ENCODE results near the gene CREB1.
"Not testable (repeated sequence)": the region's sequence is repeated elsewhere in the genome, so short reads cannot be mapped to it uniquely, and the experiment has no call there.

The CREB1 gene

DNA sequence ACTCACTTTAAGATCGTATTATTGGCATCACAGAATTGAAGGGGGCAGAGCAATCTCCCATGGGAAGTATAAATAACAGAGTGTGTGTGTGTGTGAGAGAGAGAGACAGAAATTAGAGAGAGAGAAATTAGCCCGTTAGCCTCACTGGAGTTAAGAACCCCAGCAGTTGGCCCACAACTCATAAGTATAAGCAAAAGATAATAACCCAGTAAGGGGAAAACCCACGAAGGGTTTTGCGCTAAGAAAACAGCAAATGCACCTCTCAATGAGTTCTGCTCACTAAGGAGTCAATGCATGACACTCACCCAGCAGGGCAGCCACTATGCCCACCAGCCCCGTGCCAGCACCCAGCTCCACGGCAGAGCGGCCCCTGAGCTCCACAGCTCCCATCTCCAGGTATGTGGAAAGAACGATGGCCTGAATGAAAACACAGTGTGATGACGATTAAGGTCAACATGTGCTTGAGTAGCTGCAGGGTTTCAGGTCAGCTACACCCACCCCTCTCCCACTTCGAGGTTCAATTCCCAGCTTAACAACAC lies 91.8 kb downstream of the CREB1 start:
- DNase-seq = peak in 1 of 2 experiments; percentile 13

DNA sequence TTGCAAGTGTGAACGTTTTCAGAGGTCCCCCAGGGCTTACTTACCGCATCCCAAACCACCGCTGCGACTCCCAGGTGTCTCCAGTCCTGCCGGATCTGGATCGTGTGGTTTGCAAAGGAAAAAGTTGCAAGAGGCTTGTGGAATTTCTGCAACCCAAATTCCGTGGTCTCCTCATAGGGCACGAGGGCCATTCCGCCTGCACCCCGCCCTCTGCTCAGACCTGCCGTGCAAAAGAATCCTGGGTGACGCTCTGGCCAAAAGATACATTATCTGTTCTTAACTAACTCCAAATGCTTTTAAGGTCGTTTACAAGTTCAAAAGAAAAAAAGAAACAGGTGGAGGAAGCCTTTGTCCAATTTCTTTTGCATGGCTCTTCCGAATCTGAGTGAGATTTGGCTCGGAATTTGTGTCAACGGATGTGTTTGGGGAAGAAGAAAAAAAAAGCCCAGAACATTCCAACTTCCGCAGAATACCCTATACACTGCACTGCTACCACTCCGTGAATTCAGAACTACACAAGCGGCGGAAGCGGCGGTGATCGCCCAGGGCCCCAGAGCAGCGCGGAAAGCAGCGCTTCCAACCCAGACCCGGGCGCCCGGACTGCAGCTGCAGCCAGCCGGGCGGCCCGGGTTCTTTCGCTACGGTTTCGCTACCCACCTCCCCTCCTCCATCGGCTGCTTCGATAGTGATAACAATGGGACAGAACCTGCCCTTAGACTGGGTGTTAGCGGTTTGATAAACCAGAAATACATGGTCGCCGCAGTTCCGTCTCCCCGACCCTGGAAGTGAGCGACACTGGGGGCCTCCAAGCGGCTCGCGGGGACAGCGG lies 94.6 kb downstream of the CREB1 start:
- peak in 1 of 2 experiments; percentile 51 for DNase-seq

DNA sequence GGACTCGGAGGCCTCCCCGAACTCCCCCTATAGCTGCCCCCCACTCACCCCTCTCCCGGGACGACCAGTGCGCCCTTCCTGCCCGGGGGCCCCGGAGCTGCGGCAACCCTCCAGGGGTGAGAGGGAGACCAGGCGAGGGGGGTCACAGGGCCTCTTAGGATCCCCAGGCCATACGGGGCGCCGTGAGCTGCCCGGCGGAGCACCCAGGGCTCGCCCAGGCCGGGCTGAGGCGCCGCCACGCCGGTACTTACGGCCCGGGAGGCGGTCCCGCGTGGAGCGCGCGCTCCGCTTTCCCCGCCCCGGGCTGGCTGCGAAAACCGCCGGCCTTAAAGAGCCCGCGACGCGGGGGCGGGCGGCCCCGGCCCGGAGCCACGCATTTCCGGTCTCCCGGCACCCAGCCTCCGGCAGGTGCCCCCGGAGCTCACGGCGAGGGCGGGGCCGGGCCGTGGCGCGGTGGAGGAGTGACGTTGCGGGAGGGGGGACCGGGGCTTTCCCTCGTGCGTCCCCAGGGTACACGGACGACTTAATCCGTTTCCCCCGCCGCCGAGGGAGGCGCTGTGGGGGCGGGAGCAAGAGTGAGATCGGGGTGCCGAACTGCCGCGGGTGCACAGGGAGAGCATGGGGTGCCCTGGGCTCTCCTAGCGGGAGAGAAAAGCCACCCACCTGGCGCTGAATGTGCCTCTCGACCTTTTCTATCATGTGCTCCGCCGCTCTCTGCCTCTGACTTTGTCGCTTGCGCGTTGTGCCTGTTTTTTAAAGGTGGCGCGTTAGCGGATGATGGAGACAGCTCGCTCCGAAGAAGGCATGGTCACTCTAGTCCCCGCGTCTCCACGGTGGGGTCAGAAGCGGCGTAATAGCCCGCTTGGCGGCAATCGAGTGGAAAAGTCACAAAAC lies 95.5 kb downstream of the CREB1 start, which contains the start of gene METTL21A:
Gene METTL21A, minus strand, starts transcription at position 381 of the 894 bp plus-strand sequence. CDS start 1,019 bp downstream, outside the sequence.
- DNase-seq = peak; percentile 76 to 84

DNA sequence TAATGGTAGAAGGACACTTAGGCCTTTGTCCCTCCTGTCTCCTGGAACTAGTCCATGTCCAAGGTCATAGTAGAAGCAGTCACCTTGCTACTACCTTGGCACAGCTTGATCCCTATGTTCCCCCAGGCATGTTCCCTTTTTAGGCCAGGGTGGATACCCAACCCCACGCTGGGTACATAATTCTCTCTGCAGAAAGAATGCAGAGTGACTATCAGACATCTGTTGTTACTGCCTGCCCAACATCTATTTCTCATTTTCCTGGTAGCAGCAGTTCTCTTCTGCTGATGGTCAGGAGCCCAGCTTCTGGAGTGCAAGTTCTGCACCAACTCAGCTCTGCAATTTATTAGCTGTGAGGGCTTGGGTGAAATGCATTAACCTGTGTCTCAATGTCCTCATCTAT lies 99.8 kb downstream of the CREB1 start:
- DNase-seq = no peak

DNA sequence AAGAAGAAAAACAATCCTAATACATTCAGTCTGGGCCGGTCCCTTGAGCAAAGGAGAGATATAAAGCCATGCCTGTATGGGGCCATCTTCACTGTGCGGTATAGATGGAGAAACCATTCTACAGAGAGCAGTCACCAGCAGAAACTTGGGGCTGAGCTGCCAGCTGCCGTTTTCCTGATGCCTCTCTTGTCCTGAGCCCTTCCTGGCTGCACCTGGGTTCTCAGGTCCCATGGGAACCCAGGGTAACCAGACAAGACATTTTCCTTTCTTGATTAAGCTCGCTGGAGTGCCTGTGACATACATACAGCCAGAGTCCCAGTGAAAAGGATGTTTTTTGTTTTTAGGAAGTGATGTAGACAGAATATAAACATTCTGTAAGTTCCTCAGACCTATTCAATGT lies 100.7 kb downstream of the CREB1 start:
- DNase-seq = peak; percentile 82 to 91

DNA sequence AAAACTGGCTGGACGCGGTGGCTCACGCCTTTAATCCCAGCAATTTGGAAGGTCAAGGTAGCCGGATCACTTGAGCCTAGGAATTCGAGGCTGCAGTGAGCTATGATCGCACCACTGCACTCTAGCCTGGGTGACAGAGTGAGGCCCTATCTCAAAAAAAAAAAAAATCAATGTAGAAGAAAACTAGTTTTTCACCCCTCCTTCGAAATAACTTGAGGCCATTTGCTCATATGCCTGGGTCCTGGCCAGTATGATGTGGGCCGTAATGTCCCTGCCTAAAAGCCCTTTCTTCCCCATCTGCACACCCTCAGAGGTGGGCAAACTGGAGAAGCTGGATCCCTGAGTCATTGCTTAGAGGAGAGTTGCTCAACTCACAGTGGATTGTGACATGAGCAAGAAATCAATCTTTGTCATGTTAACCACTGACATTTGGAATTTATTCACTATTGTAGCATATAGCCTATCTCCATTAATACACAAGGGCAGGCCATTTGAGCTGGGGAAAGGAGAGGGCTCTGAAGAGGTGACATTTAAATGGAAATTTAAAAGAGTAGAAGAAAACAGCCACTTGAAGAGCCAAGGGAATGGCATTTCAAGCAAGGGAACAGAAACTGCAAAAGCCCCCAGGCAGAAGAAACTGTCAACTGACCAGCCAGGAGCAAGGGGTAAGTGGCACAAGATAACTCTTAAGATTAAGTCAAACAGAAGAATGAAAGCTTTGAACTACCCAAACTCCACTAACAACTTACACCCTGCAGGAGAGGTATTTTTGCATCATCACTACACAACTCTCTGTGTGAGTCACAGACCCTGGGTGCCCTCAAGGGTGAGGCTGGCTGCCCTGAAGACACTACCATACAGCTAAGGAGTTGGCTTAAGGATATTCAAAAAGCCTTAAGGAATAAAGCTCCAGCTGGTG lies 103.1 kb downstream of the CREB1 start:
- DNase-seq = no peak

DNA sequence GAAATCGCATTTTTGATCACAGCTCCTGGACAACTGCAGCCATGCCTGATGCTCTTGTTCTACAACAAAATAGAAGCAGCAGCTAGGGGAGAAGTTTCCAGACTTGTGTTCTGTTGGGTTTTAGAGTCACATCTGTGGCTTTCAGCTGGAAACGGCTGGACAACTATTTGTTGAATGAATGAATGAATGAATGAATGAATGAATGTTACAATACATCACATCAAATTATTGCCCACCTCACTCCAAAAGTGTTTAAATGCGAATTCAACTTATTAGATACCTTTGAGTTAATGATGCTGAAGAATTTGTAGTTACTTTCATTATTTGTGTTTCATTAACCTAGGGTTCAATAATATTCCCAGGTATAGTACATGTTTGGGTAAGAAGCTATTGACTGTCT lies 103.9 kb downstream of the CREB1 start:
- no peak for DNase-seq

DNA sequence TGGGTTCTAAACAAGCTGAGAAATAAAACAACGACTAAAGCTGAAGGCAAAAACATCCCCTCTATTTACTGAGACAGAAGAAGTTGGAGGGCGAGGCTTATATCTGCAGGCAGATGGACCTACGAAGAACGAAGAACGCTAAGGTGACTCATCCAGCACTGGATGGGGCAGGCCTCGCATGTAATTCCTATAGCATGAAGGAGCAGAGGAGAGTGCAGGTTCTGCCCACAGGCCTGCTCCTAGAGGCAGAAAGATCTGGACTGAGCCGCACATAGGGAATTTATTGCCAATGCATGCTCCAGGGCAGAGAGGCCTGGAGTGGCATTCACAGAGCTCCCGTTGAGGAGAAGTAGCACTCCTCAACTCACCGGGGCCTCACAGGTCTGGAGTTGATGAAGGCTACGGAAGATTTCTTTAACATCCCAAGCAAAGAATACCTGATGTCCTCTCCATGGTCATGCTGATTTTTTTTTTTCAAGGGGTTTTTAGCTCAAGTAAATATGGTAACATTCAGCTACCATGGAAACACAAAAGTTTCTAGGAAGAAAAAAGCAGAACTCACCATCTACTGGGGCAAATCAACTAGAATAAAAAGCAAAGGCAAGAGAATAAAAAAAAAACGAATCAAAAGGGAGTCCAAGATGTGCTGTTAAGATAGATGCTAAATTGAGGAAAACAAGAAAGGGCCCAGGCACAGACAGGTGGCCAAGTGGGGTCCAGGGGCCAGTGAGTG lies 105.9 kb downstream of the CREB1 start:
- no peak for DNase-seq

DNA sequence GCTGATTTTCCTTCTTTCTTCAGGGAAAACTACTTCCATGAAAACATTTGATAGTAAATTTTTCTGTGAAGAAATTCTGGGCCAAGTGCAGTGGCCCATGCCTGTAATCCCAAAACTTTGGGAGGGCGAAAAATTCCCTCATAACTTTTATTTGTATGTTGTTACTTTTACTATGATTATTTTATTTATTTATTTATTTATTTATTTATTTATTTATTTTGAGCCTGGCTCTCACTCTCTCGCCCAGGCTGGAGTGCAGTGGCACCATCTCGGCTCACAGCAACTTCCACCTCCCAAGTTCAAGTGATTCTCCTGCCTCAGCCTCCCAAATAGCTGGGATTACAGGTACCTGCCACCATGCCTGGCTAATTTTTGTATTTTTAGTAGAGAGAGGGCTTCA lies 109.5 kb downstream of the CREB1 start:
- not testable (repeated sequence) for DNase-seq

DNA sequence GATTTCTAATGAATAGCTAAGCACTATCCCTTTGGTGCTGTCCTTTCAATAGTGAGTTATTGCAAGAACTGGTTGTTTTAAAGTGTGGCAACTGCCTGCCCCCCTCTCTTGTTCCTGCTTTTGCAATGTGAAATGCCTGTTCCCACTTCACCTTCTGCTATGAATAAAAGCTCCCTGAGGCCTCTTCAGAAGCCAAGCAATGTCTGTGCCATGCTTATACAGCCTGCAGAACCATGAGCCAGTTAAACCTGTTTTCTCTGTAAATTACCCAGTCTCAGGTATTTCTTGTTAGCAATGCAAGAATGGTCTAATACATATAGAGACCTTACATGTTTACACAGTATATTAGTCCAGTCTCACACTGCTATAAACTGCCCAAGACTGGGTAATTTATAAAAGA lies 110.4 kb downstream of the CREB1 start:
- DNase-seq = no peak

DNA sequence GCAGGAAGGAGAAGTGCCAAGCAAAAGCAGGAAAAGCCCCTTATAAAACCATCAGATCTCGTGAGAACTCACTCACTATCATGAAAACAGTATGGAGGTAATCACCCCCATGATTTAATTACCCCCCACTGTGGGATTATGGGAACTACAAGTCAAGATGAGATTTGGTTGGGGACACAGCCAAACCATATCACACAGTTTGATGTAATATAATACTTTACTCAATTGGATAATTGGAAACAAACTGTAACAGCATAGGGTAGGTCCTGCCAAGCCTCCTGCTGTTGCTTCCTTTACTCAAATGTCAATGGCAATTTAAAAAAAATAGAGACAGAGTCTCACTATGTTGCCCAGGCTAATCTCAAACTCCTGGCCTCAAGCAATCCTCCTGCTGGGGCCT lies 110.9 kb downstream of the CREB1 start:
- no peak for DNase-seq

DNA sequence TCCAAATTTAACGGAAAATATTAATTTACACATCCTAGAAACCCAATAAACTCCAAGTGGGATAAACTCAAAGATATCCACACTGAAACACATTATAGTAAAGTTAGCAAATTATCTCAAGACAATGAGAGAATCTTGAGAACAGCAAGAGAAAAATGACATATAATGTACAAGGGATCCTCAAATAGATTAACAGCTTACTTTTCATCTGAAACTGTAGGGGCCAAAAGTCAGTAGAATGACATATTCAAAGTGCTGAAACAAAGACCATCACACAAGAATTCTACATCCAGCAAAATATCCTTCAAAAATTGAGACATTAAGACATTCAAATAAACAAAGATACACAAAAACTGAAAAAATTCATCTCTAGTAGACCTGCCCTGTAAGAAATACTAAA lies 114.1 kb downstream of the CREB1 start:
- DNase-seq = no peak

DNA sequence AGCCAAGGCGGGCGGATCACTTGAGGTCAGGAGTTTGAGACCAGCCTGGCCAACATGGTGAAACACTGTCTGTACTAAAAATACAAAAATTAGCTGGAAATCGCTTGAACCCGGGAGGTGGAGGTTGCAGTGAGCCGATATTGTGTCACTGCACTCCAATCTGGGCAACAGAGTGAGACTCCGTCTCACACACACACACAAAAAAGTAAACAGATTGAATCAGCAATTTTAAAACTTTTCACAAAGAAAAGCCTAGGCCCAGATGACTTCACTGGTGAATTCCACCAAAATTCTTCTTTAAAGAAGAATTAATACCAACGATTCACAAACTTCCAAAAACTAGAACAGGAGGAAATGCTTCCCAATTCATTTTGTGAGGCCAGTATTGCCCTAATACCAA lies 116.8 kb downstream of the CREB1 start:
- not testable (repeated sequence) for DNase-seq
